Activated T-helper 2 cell treated with anti-CD3 and anti-CD28 coated beads, Interferon-gamma antibody, Interleukin-2, Interleukin-4, amounts not matched to agents 10 μg/mL and 5 μg/mL and 100 μg/mL, durations not matched to agents 14 hours and 24 hours and 36 hours (primary cell): ENCODE data around the gene SENP6. TPM values are rescaled to one million over a fixed set of nuclear protein-coding genes. Genes with fewer than 3 reads are reported as not detected.
"Not testable (repeated sequence)": the region's sequence is repeated elsewhere in the genome, so short reads cannot be mapped to it uniquely, and the experiment has no call there.

Experiments
- DNase-seq: peaks from one replicate; pipeline ENCODE4 v3.0.0; 2021; ENCODE audit warnings: low spot score
- H3K27ac Mint-ChIP-seq: one replicate; pipeline ENCODE4 v1.8.0; 2021; ENCODE audit warnings: mixed read lengths
- H3K27me3 Mint-ChIP-seq: one replicate; pipeline ENCODE4 v1.8.0; 2021; ENCODE audit warnings: low read depth, mixed read lengths
- H3K36me3 Mint-ChIP-seq: one replicate; pipeline ENCODE4 v1.8.0; 2021; ENCODE audit warnings: low read depth, mixed read lengths
- H3K4me1 Mint-ChIP-seq: one replicate; pipeline ENCODE4 v1.8.0; 2021; ENCODE audit warnings: low read depth, mixed read lengths
- H3K4me3 Mint-ChIP-seq: one replicate; pipeline ENCODE4 v1.8.0; 2021; ENCODE audit warnings: low read depth, mild to moderate bottlenecking, moderate library complexity, mixed read lengths
- H3K9me3 Mint-ChIP-seq: one replicate; pipeline ENCODE4 v1.8.0; 2021; ENCODE audit warnings: mixed read lengths
- intact Hi-C: fragments of 100-400 bp; cut with micrococcal nuclease; formaldehyde crosslinking; loops from one replicate; pipeline ENCODE4 v1.15.1; 2023
- total RNA-seq: library from RNA; stranded (reverse); gene quantifications from 2 replicates; pipeline ENCODE4 v1.2.3, GENCODE V29; 2022

The SENP6 gene
- total RNA-seq, 1 donor from 2014 or later: 73.8 TPM

- H3K27ac Mint-ChIP-seq, H3K9me3 Mint-ChIP-seq, H3K4me1 Mint-ChIP-seq, H3K4me3 Mint-ChIP-seq, H3K27me3 Mint-ChIP-seq, intact Hi-C loops, DNase-seq: not testable (repeated sequence)
- H3K36me3 Mint-ChIP-seq: peaks cover 46% of the 10 kb centered on the region
Observed at GRCh38 chr6:75627708-75628107, 26.0 kb downstream of the SENP6 start.

DNA sequence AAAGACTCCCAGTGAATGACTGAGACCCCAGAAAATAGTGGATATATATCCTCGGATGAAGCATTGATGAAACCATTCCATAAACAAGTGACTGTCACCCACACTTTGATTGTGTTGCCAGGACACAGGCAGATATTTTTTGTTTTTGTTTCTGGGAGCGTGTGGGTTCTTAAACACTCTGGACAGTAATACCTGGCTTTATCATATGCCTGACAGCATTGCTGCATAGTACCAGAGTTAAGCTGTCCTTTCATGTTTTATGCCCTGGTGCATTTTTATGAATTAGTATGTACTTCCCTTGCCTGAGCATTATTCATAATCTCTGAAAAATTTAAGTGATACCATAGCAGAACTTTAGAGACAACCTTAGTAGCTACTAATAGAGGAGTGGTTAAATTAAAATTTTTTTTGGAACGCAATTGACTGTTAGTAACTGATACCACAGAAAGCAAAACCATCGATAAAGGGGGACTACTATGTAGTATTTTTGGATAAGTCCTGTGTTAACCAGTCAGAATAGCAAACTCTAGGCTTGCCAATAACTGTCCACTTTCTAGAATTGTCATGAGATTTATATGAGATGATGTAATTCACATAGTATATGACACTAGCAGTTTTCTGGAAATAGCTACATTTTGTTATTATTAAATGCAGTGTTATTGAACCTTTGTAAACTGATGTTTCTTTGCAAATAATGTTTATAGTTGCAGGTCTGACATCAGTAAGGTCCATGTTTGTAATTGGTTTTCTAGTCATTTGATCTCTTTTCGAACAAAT is 30.4 kb downstream of the SENP6 start:
- Mint-ChIP-seq H3K4me1 (peaks cover 13% of the 10 kb centered on the region), H3K27me3 (no peaks in the 10 kb centered on the region), H3K4me3 (no peak overlapping the region), H3K36me3 (peaks cover 46% of the 10 kb centered on the region), H3K9me3 (no peaks in the 10 kb centered on the region), H3K27ac (no peak overlapping the region)
- DNase-seq: no peak
- intact Hi-C loops: no loop called here

- H3K9me3 Mint-ChIP-seq: no peaks in the 10 kb centered on the region
- intact Hi-C loops: no loop called here
- no peak for DNase-seq
- peaks cover 13% of the 10 kb centered on the region for H3K4me1 Mint-ChIP-seq
- H3K27ac Mint-ChIP-seq: no peak overlapping the region
- no peak overlapping the region for H3K4me3 Mint-ChIP-seq
- no peaks in the 10 kb centered on the region for H3K27me3 Mint-ChIP-seq
- H3K36me3 Mint-ChIP-seq: peaks cover 43% of the 10 kb centered on the region
Observed at GRCh38 chr6:75633045-75633444, 31.4 kb downstream of the SENP6 start.

DNA sequence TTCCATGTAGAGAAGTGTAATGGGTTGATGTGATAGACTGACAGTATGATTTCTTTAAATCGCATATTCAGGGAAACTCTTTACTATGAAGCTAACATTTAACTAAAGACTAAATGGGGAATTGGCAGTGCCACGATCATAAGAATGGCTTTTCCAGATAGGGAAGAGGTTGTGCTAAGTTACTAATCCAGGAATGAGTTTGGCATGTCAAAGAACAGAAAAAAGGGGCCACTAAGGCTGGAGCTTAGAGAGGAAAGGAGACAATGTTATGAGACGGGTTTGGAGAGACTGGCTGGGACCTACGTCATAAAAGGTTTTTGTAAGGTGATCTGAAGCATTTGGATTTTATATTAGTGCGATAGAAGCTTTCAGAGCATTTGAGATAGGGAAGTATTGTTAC is 40.6 kb downstream of the SENP6 start:
- H3K27ac Mint-ChIP-seq: no peak overlapping the region
- no peaks in the 10 kb centered on the region for H3K4me1 Mint-ChIP-seq
- H3K36me3 Mint-ChIP-seq: peaks cover 46% of the 10 kb centered on the region
- DNase-seq: no peak
- H3K27me3 Mint-ChIP-seq: no peaks in the 10 kb centered on the region
- H3K4me3 Mint-ChIP-seq: no peak overlapping the region
- intact Hi-C loops: no loop called here
- H3K9me3 Mint-ChIP-seq: no peaks in the 10 kb centered on the region

DNA sequence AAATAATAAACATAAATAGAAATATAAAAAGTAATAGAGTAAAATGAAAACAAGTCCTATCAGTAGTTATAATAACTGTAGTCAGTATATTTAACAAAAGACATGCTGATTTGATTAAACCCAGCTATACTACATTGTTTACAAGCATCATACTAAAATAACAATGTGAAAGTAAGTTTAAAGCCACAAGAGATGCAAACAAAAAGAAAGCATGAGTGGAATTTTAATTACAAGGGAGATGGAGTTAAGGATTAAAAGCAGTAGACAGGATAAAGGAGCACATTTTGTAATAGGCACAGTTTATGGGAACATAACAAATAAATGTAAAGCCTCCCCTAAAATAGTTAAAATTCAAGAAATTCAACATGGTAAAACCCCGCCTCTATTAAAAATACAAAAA is 41.5 kb downstream of the SENP6 start:
- Mint-ChIP-seq H3K27ac (no peak overlapping the region), H3K4me3 (no peak overlapping the region), H3K27me3 (no peaks in the 10 kb centered on the region), H3K36me3 (peaks cover 45% of the 10 kb centered on the region), H3K9me3 (no peaks in the 10 kb centered on the region), H3K4me1 (no peaks in the 10 kb centered on the region)
- intact Hi-C loops: no loop called here
- no peak for DNase-seq

GRCh38 chr6:75656479-75656878 is 54.8 kb downstream of the SENP6 start:
- intact Hi-C loops: no loop called here
- no peaks in the 10 kb centered on the region for H3K9me3 Mint-ChIP-seq
- H3K36me3 Mint-ChIP-seq: peaks cover 61% of the 10 kb centered on the region
- H3K4me3 Mint-ChIP-seq: no peak overlapping the region
- H3K4me1 Mint-ChIP-seq: peaks cover 5% of the 10 kb centered on the region
- no peaks in the 10 kb centered on the region for H3K27me3 Mint-ChIP-seq
- DNase-seq: no peak
- no peak overlapping the region for H3K27ac Mint-ChIP-seq

- peaks cover 62% of the 10 kb centered on the region for H3K36me3 Mint-ChIP-seq
- intact Hi-C loops: no loop called here
- DNase-seq: no peak
- peaks cover 5% of the 10 kb centered on the region for H3K4me1 Mint-ChIP-seq
- no peak overlapping the region for H3K27ac Mint-ChIP-seq
- no peaks in the 10 kb centered on the region for H3K9me3 Mint-ChIP-seq
- H3K27me3 Mint-ChIP-seq: no peaks in the 10 kb centered on the region
- H3K4me3 Mint-ChIP-seq: no peak overlapping the region
Observed at GRCh38 chr6:75657327-75657726, 55.6 kb downstream of the SENP6 start.

GRCh38 chr6:75666592-75666991 is 64.9 kb downstream of the SENP6 start:
- intact Hi-C loops: no loop called here
- DNase-seq: no peak

DNA sequence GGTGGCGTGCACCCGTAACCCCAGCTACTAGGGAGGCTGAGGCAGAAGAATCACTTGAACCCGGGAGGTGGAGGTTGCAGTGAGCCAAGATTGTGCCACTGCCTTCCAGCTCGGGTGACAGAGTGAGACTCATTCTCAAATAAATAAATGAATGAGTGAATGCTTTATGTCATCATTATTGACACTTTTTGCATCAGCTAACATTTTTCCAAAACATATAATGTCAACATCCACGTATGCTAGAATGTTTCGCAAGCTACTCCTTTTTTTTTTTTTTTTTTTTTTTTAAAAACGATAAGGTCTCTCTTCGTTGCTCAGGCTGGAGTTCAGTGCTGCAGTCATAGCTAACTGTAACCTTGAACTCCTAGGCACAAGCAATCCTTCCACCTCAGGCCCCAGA is 72.2 kb downstream of the SENP6 start:
- Mint-ChIP-seq H3K27me3 (no peaks in the 10 kb centered on the region), H3K4me1 (no peaks in the 10 kb centered on the region), H3K36me3 (peaks cover 39% of the 10 kb centered on the region), H3K4me3 (no peak overlapping the region), H3K9me3 (no peaks in the 10 kb centered on the region), H3K27ac (no peak overlapping the region)
- no peak for DNase-seq
- intact Hi-C loops: no loop called here

More at GRCh38 chr6:75666592-75666991, 64.9 kb downstream of the SENP6 start:
- Mint-ChIP-seq H3K27me3 (no peaks in the 10 kb centered on the region), H3K27ac (no peak overlapping the region), H3K4me3 (no peak overlapping the region), H3K9me3 (no peaks in the 10 kb centered on the region), H3K4me1 (no peaks in the 10 kb centered on the region), H3K36me3 (peaks cover 45% of the 10 kb centered on the region)

GRCh38 chr6:75676377-75676776 is 74.7 kb downstream of the SENP6 start:
- peaks cover 59% of the 10 kb centered on the region for H3K36me3 Mint-ChIP-seq
- intact Hi-C loops: no loop called here
- no peaks in the 10 kb centered on the region for H3K4me1 Mint-ChIP-seq
- no peak for DNase-seq
- H3K9me3 Mint-ChIP-seq: peaks cover 2% of the 10 kb centered on the region
- no peak overlapping the region for H3K4me3 Mint-ChIP-seq
- H3K27ac Mint-ChIP-seq: no peak overlapping the region
- H3K27me3 Mint-ChIP-seq: no peaks in the 10 kb centered on the region

DNA sequence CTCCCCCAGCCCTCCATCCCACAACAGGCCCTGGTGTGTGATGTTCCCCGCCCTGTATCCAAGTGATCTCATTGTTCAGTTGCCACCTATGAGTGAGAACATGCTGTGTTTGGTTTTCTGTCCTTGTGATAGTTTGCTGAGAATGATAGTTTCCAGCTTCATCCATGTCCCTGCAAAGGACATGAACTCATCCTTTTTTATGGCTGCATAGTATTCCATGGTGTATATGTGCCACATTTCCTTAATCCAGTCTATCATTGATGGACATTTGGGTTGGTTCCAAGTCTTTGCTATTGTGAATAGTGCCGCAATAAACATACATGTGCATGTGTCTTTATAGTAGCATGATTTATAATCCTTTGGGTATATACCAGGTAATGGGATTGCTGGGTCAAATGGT is 80.9 kb downstream of the SENP6 start:
- H3K4me1 Mint-ChIP-seq, DNase-seq, intact Hi-C loops, H3K4me3 Mint-ChIP-seq, H3K27ac Mint-ChIP-seq, H3K27me3 Mint-ChIP-seq: not testable (repeated sequence)
- Mint-ChIP-seq H3K36me3 (peaks cover 98% of the 10 kb centered on the region), H3K9me3 (peaks cover 20% of the 10 kb centered on the region)

DNA sequence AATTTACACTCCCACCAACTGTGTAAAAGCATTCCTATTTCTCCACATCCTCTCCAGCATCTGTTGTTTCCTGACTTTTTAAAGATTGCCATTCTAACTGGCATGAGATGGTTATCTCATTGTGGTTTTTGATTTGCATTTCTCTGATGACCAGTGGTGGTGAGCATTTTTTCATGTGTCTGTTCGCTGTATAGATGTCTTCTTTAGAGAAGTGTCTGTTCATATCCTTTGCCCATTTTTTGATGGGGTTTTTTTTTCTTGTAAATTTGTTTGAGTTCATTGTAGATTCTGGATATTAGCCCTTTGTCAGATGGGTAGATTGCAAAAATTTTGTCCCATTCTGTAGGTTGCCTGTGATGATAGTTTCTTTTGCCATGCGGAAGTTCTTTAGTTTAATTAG is 81.3 kb downstream of the SENP6 start:
- H3K4me3 Mint-ChIP-seq, H3K4me1 Mint-ChIP-seq, DNase-seq, intact Hi-C loops, H3K27ac Mint-ChIP-seq, H3K27me3 Mint-ChIP-seq: not testable (repeated sequence)
- peaks cover 20% of the 10 kb centered on the region for H3K9me3 Mint-ChIP-seq
- H3K36me3 Mint-ChIP-seq: peaks cover 98% of the 10 kb centered on the region

DNA sequence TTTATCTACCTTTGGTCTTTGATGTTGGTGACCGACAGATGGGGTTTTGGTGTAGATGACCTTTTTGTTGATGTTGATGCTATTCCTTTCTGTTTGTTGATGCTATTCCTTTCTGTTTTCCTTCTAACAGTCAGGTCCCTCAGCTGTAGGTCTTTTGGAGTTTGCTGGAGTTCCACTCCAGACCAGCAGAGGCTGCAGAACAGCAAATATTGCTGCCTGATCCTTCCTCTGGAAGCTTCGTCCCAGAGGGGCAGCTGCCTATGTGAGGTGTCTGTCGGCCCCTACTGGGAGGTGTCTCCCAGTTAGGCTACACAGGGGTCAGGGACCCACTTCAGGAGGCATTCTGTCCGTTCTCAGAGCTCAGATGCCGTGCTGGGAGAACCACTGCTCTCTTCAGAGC is 85.9 kb downstream of the SENP6 start:
- H3K27me3 Mint-ChIP-seq, H3K9me3 Mint-ChIP-seq, H3K4me1 Mint-ChIP-seq, intact Hi-C loops, H3K4me3 Mint-ChIP-seq, H3K27ac Mint-ChIP-seq, DNase-seq: not testable (repeated sequence)
- peaks cover 72% of the 10 kb centered on the region for H3K36me3 Mint-ChIP-seq

- peaks cover 72% of the 10 kb centered on the region for H3K36me3 Mint-ChIP-seq
- H3K27ac Mint-ChIP-seq, H3K27me3 Mint-ChIP-seq, H3K4me3 Mint-ChIP-seq, H3K4me1 Mint-ChIP-seq, intact Hi-C loops, H3K9me3 Mint-ChIP-seq, DNase-seq: not testable (repeated sequence)
Observed at GRCh38 chr6:75687937-75688336, 86.3 kb downstream of the SENP6 start.
